Measurements from ENCODE around the gene CDCA5.
A peak's percentile ranks its signal among the peaks of the same experiment; 100 is the strongest.

Gene CDCA5

GRCh38 chr11:65083834-65084597 is at the start of gene CDCA5, which contains the start of gene ZFPL1:
Gene CDCA5 (minus strand): TSS chr11:65084040. CDS start chr11:65083978, 62 bp downstream.
Gene ZFPL1 (plus strand): TSS chr11:65084222. CDS start chr11:65084699, 477 bp downstream.
- peak; percentile 89 to 91 (median 91) for DNase-seq (ENCODE audit: low read depth in 3 of 3)

GRCh38 chr11:65132988-65133700 is 49.3 kb upstream of the CDCA5 start:
- DNase-seq (ENCODE audit: low read depth in 3 of 3): no peak

GRCh38 chr11:65132238-65132987 is 48.6 kb upstream of the CDCA5 start:
- no peak for DNase-seq (ENCODE audit: low read depth in 3 of 3)

DNA sequence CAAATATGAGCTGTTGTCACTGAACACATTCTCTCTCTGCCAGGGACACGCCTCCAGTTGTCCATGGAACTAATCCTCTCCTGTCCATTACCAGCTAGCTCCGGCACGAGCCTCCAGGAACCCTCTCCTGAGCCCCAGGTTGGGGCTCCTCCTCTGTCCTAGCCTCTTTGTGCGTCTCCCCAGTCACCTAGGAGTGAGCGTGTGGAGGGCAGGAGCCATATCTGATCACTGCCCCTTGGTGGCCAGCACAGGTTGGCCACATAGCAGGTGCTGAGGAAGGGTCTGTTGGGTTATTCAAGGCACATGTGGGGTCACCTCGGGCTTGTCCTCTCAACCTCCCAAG is 48.0 kb upstream of the CDCA5 start:
- DNase-seq (ENCODE audit: low read depth in 3 of 3): no peak

- DNase-seq (ENCODE audit: low read depth in 3 of 3): no peak
These were observed 47.6 kb upstream of the CDCA5 start for GRCh38 chr11:65131417-65131776.

DNA sequence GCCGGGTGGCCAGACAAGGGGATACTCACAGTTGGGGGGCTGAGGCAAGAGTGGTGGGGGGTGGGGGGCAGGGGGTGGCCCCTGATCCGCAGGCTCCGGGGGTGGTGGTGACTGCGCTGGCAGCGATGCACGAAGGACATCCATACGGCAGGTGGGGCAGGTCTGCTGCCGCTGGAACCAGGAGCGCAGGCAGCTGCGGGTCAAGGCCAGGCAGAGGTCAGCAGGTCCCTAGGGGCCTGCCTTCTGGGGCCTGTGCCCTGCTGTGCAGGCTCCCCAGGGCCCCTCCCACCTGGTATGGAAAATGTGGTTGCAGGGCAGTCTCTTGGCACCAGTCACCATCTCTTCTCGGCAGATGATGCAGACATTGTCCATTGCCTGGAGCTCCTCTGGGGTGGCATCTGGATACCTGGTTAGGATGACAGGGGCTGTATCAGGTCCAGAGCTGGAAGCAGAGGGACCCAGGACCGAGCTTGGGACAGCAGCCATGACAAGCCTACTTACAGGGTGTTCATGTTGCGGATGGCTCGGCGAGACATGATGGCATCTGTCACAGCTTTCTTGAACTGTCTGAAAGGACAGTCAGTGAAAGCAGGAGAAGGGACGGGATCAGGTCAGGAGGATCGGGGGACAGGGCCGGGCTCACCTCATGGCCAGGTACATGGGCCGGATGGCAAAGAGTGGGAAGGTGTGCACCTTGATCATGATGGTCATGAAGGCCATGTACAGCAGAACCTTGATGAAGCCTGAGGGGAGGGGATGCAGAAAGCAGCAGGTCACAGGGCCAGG is 47.0 kb upstream of the CDCA5 start:
- DNase-seq (ENCODE audit: low read depth in 3 of 3): no peak

- DNase-seq (ENCODE audit: low read depth in 3 of 3): no peak
These were observed 46.0 kb upstream of the CDCA5 start for GRCh38 chr11:65129649-65130441.

- no peak for DNase-seq (ENCODE audit: low read depth in 3 of 3)
These were observed 44.6 kb upstream of the CDCA5 start for GRCh38 chr11:65128182-65129145.

- no peak for DNase-seq (ENCODE audit: low read depth in 3 of 3)
These were observed 43.8 kb upstream of the CDCA5 start for GRCh38 chr11:65127473-65128181.

DNA sequence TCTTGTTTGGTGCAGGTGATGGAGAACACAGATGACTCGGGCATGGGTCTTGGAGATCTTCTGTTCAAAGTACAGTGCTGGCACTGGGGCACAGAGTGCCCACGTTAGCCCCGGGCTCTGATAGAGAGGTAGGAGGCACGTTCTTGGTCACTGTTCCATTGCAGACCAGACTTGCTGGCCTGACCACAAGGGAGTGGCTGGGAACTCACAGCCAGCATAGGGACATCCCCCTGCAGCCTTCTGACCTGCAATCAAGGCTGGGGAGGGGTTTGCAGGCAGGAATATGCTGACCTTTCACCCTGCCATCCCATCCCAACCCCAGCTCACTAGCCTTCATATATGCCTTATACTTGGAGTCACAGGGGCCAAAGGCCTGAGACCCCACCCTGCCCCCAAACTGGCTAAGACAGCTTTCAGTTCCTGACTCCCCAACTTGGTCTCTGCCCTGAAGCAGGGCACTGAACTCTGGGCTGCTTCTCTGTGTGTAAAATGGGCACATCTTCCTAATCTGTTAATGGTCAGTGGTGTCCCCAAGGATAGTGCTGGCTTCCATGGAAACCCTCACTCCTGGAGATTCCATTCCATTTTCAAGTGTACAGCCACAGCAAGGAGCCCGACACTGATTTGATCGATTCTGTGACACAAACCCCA is 42.9 kb upstream of the CDCA5 start:
- DNase-seq (ENCODE audit: low read depth in 3 of 3): no peak

DNA sequence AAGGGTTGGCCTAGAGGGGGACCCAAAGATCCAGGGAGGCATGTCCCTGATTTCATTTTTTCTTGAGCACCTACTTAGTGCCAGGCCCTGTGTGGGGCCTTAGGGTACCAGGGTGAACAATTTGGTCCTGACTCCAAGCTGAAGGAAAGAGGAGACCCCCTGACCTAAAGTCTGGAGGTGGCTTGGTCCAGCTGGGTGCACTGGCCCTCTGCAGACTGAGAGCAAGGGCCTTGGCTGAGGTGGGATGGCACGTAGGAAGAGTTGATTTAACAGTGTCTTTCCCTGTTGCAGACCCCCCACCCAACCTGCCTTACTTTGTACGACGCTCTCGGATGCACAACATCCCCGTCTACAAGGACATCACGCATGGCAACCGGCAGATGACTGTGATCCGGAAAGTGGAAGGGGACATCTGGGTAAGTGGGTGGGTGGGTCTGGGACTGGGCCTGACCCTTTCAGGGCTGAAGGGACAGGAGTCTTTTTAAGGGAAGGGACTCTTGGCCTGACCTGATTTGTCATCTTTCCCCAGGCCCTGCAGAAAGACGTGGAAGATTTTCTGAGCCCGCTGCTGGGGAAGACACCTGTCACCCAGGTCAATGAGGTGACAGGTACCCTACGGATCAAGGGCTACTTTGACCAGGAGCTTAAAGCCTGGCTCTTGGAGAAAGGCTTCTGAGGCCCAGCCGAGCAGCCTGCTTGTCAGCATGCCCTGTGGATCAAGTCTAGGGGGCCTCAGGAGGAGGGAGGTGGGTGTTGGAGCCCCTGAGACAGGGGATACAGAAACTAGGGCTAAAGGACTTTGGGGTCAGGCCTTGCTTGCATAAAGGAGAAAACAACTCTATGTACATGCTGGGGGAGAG is 41.6 kb upstream of the CDCA5 start:
- no peak for DNase-seq (ENCODE audit: low read depth in 3 of 3)

DNA sequence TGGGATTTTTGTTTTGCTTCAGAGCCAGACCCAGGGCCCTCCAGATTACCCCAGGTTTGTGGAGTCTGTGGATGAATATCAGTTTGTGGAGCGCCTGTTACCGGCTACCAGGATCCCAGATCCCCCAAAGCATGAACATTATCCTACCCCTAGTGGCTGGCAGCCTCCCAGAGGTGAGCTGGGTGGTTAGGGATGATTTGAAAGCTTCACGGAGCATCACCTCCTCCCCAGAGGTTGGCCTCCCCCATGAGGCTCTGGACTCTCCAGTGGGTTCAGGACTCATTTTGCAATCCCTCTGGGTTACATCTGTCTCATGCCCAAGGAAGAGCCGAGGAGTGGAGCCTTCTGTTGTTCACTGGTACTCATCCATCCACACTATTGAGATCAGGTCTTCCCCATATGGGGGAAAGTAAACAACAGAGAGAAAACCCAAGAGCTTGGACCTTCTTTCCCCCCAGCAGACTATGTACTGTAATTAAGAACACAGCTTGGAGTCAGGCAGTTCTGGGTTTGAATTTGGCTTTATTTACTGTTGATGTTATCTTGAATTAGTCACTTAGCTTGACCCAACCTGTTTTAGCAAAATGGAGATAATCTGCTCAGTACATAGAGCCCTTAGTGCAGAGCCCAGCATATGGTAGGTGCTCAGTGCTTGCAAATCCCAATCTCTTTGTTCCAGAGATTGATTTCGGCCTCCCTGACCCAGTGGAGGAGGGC is 40.8 kb upstream of the CDCA5 start:
- no peak for DNase-seq (ENCODE audit: low read depth in 3 of 3)

DNA sequence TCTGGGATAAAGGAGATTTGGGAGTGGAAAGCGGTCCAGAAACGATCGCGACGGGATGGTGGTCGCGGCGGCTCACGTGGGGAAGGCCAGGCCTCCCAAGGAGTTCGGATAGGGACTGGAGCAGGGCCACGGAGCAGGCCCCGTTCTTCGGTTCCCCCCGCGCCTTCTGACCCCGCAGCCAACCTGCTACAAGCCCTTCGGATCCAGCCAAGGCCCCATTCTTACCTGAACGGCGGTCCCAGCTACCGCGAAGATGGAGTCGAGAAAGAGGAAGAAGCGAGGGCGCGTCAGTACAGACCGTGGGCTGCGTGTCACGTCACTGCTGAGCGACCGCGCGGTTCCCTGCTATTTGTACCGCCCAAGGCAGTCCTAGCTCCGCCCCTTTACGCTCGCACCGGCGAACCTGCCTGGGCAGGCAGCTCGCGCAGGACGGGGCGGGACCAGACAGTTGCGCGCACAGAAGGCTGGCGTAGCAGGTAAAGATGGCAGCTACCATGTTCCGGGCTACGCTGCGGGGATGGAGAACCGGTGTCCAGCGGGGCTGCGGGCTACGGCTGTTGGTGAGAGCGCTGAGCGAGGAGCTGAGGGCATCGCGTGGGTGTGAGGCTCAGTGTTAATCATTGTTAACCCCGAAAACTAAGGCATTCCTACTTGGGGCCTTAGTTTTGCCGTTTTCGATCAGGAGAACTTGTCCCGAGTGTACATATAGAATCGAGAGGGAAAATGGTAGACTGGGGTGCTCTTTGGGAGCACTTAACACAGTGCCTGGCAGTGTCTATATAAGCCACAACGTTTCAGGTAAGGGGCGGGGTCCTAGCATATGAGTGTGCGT is 38.2 kb upstream of the CDCA5 start, which contains the start of the genes FAU and MRPL49:
TSS of gene FAU (minus strand) at position 270 of the 832 bp plus-strand sequence. CDS start 321 bp downstream, outside the sequence.
TSS of gene MRPL49 (plus strand) at position 457 of the 832 bp plus-strand sequence. CDS start at position 483, 26 bp downstream.
- DNase-seq (ENCODE audit: low read depth in 3 of 3): peak; percentile 92 to 98 (median 97)

- no peak for DNase-seq (ENCODE audit: low read depth in 3 of 3)
These were observed 37.6 kb upstream of the CDCA5 start for GRCh38 chr11:65121447-65121864.

DNA sequence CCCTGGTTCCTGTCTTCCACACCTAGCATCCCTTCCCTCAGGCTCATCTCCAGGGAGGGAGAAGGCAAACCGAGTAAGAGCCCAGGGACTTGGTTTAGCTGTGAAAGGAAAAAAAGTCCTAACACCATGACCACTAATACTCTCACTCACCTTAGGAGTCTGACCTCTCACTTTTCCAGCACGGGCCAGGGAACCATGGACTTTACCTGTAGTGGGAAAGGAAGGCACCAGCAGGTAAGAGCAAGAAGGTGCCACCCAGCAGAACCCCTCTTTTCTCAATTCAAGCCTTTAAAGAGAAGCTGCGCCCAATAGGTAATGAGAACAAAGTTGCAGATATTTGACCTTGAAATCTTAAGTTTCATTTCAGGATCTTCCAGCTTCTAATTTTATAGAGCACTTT is 37.0 kb upstream of the CDCA5 start:
- DNase-seq (ENCODE audit: low read depth in 3 of 3): no peak

- DNase-seq (ENCODE audit: low read depth in 3 of 3): no peak
These were observed 35.8 kb upstream of the CDCA5 start for GRCh38 chr11:65119670-65119995.
